Measurements from ENCODE around the gene JSRP1. TPM values are rescaled to one million over a fixed set of nuclear protein-coding genes. Genes with fewer than 3 reads are reported as not detected.
A peak's percentile ranks its signal among the peaks of the same experiment; 100 is the strongest.

Gene JSRP1
- total and polyA plus RNA-seq, 8 donors = 0.20 to 1.1 (median 0.53) TPM; not detected in 1

DNA sequence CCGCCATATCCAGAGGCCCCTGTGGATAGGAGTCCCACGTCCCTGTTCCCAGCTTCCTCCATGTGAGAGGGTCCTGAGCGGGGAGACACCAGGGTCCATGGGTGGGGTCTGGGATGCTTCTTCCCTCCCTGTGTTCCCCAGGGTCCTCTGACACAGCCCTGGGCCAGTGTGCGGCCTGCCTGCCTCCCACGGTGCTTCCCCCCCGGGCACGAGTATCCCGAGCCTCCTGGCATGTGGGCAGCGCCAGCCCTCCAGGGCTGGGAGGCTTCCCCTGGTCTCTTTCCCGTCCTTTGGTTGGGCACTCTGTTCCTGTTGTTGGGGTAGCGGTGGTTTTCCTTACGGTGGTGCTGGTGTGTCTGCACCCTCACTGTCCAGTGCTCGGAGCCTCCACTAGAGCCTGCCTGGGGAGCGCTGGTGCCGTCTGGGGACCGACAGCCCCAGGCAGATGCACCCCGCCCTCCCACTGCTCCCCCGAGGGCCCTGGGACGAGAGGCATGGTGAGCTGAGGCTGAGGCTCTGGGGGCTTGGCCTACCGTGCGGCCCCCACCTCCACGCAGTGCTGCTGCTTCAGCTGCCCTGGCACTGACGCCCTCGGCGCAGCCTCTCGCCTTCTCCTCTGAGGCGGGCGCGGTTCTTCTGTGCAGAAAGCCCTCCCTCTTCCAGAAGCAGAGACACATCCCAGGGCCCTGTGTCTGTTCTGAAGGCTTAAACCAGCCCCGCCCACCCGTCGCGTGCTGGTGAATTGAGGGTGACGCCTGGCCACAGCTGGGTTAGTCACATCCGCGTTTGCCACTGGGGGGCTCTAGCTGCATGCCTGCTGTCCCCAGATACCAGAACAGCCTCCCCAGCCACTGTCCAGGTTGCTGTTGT is 48.0 kb downstream of the JSRP1 start:
- TF ChIP-seq, protein P1, sequence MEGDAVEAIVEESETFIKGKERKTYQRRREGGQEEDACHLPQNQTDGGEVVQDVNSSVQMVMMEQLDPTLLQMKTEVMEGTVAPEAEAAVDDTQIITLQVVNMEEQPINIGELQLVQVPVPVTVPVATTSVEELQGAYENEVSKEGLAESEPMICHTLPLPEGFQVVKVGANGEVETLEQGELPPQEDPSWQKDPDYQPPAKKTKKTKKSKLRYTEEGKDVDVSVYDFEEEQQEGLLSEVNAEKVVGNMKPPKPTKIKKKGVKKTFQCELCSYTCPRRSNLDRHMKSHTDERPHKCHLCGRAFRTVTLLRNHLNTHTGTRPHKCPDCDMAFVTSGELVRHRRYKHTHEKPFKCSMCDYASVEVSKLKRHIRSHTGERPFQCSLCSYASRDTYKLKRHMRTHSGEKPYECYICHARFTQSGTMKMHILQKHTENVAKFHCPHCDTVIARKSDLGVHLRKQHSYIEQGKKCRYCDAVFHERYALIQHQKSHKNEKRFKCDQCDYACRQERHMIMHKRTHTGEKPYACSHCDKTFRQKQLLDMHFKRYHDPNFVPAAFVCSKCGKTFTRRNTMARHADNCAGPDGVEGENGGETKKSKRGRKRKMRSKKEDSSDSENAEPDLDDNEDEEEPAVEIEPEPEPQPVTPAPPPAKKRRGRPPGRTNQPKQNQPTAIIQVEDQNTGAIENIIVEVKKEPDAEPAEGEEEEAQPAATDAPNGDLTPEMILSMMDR (IDR thresholded peaks at IDR 0.05) = no peak
- ATAC-seq (no peak), DNase-seq (peak in 1 of 4 donors; percentile 26)
- Histone ChIP-seq H3K9me3 (no peaks in the 10 kb centered on the region), H3K4me1 (peaks cover 0 to 17% of the 10 kb centered on the region in 2 donors), H3K27me3 (no peaks in the 10 kb centered on the region), H3K36me3 (peaks cover 0 to 92% of the 10 kb centered on the region in 2 donors), H3K4me3 (no peak overlapping the region), H3K27ac (peak overlapping the region in 1 of 2 donors; percentile 41)
- intact Hi-C loops (cut with DNase I) = no loop called here

DNA sequence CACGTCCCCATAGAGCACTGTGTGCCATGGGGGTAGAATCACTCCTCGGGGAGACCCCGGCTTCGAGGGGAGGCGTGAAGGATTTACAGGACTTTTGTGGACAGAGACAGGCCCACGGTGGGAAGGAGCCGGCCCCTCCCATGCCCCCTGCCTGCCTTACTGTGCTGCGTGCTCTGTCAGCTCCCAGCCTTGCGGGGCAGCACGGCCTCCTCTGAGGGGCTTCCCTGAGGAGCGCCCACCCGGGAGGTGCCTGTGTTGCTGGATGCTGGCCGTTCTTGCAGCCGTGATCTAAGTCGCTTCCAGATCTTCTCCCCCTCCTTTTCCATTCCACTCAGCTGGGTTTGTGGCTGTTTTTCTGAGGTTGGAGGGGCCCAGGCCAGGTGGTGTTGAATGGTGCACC is 49.2 kb downstream of the JSRP1 start:
- ATAC-seq = no peak
- TF ChIP-seq, protein P1 (IDR thresholded peaks at IDR 0.05) = no peak
- no peak overlapping the region for H3K4me3 ChIP-seq
- H3K27me3 ChIP-seq = no peaks in the 10 kb centered on the region
- peaks cover 0 to 92% of the 10 kb centered on the region in 2 donors for H3K36me3 ChIP-seq
- no peak overlapping the region for H3K27ac ChIP-seq
- no peak for DNase-seq
- no peaks in the 10 kb centered on the region for H3K9me3 ChIP-seq
- peaks cover 0 to 17% of the 10 kb centered on the region in 2 donors for H3K4me1 ChIP-seq
- intact Hi-C loops (cut with DNase I) = no loop called here

DNA sequence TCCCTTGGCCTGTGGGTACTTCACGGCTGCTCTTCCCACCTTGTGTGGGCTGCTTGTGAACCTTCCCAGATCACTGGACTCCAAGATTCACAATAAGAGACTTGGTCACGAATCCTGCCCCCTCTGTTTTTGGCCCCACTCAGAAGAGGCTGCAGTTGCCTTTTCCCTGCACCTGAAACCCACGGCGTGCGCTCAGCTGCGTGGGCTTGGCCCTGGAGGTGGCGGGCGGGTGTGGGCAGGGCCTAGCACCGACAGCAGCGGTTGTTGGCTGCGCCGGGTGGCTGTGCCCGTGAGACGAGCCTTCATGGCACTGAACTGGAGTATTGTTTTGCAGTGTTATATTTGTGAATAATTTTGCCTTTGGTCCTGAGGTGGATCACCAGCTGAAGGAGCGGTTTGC is 53.9 kb downstream of the JSRP1 start:
- DNase-seq = no peak
- peaks cover 0 to 81% of the 10 kb centered on the region in 2 donors for H3K36me3 ChIP-seq
- intact Hi-C loops (cut with DNase I) = no loop called here

More for the DNA sequence above, 53.9 kb downstream of the JSRP1 start:
- no peak for ATAC-seq
- Histone ChIP-seq H3K27me3 (no peaks in the 10 kb centered on the region), H3K4me1 (no peaks in the 10 kb centered on the region), H3K9me3 (no peaks in the 10 kb centered on the region), H3K4me3 (no peak overlapping the region), H3K27ac (no peak overlapping the region)
- TF ChIP-seq, protein P1 (IDR thresholded peaks at IDR 0.05) = no peak

Small RNA genes lying within 50 kb of the gene (microRNA-seq; reads per million reads assigned to microRNA genes)
- 2.8 to 5.1 reads per million in 2 donors for gene MIR1227
- gene MIR4321 = 0 to 0.14 reads per million in 2 donors

Other genes starting within 250 kb of the JSRP1 start
- 10 to 100 TPM; 63.1 to 63.6 TPM for gene BTBD2, start 240.7 kb downstream of the JSRP1 start, total RNA-seq
- 100 to 1,000 TPM in 4 of 6 donors, 10 to 100 TPM in 2; 84.0 to 112 (median 103) TPM for gene BTBD2, start 240.7 kb downstream of the JSRP1 start, polyA plus RNA-seq (ENCODE audit: insufficient read length in 6 of 6)
- 100 to 1,000 TPM; 238 to 291 TPM for gene MKNK2, start 205.2 kb downstream of the JSRP1 start, total RNA-seq
- 100 to 1,000 TPM in 1 of 6 donors, 10 to 100 TPM in 5; 59.3 to 124 (median 77.1) TPM for gene MKNK2, start 205.2 kb downstream of the JSRP1 start, polyA plus RNA-seq (ENCODE audit: insufficient read length in 6 of 6)
- gene MOB3A, start 160.1 kb downstream of the JSRP1 start, total RNA-seq = 100 to 1,000 TPM in 1 of 2 donors, 10 to 100 TPM in 1; 59.1 to 105 TPM
- 10 to 100 TPM; 20.6 to 31.5 (median 24.9) TPM for gene MOB3A, start 160.1 kb downstream of the JSRP1 start, polyA plus RNA-seq (ENCODE audit: insufficient read length in 6 of 6)
- 1 to 10 TPM; 2.6 to 5.2 TPM for gene IZUMO4, start 159.5 kb downstream of the JSRP1 start, total RNA-seq
- gene IZUMO4, start 159.5 kb downstream of the JSRP1 start, polyA plus RNA-seq (ENCODE audit: insufficient read length in 6 of 6) = 1 to 10 TPM; 4.4 to 8.5 (median 6.7) TPM
- gene AP3D1, start 104.9 kb downstream of the JSRP1 start, total RNA-seq = 100 to 1,000 TPM; 109 to 128 TPM
- 10 to 100 TPM; 68.8 to 90.0 (median 79.2) TPM for gene AP3D1, start 104.9 kb downstream of the JSRP1 start, polyA plus RNA-seq (ENCODE audit: insufficient read length in 6 of 6)
- gene DOT1L, start 92.5 kb downstream of the JSRP1 start, total RNA-seq = 10 to 100 TPM; 28.9 to 43.0 TPM
- 10 to 100 TPM; 15.0 to 24.6 (median 20.3) TPM for gene DOT1L, start 92.5 kb downstream of the JSRP1 start, polyA plus RNA-seq (ENCODE audit: insufficient read length in 6 of 6)
- gene PLEKHJ1, start 20.1 kb downstream of the JSRP1 start, total RNA-seq = 10 to 100 TPM; 61.1 to 74.4 TPM
- gene PLEKHJ1, start 20.1 kb downstream of the JSRP1 start, polyA plus RNA-seq (ENCODE audit: insufficient read length in 6 of 6) = 10 to 100 TPM; 44.0 to 58.6 (median 55.1) TPM
- 10 to 100 TPM; 50.1 to 57.8 TPM for gene SF3A2, start 19.6 kb downstream of the JSRP1 start, total RNA-seq
- 10 to 100 TPM; 63.3 to 81.5 (median 75.2) TPM for gene SF3A2, start 19.6 kb downstream of the JSRP1 start, polyA plus RNA-seq (ENCODE audit: insufficient read length in 6 of 6)
- gene AMH, start 7.1 kb downstream of the JSRP1 start, total RNA-seq = 1 to 10 TPM; 1.1 TPM
- 1 to 10 TPM in 5 of 6 donors, under 1 TPM in 1; 0.13 to 3.7 (median 2.0) TPM for gene AMH, start 7.1 kb downstream of the JSRP1 start, polyA plus RNA-seq (ENCODE audit: insufficient read length in 6 of 6)
- 1 to 10 TPM; 1.0 to 8.5 TPM for gene PEAK3, start 25.8 kb upstream of the JSRP1 start, total RNA-seq
- gene PEAK3, start 25.8 kb upstream of the JSRP1 start, polyA plus RNA-seq (ENCODE audit: insufficient read length in 6 of 6) = under 1 TPM; 0.07 to 0.25 (median 0.11) TPM
- under 1 TPM in 1 of 2 donors, not detected in 1; 0.16 TPM for gene LINGO3, start 51.7 kb upstream of the JSRP1 start, total RNA-seq
- gene LINGO3, start 51.7 kb upstream of the JSRP1 start, polyA plus RNA-seq (ENCODE audit: insufficient read length in 6 of 6) = under 1 TPM in 2 of 6 donors, not detected in 4; 0.10 to 0.17 TPM
- 10 to 100 TPM; 59.3 to 70.1 TPM for gene LSM7, start 72.2 kb upstream of the JSRP1 start, total RNA-seq
- 100 to 1,000 TPM in 3 of 6 donors, 10 to 100 TPM in 3; 85.2 to 104 (median 98.5) TPM for gene LSM7, start 72.2 kb upstream of the JSRP1 start, polyA plus RNA-seq (ENCODE audit: insufficient read length in 6 of 6)
- gene SPPL2B, start 72.3 kb upstream of the JSRP1 start, total RNA-seq = 10 to 100 TPM; 47.5 to 60.7 TPM
- 100 to 1,000 TPM in 1 of 6 donors, 10 to 100 TPM in 5; 54.6 to 106 (median 80.9) TPM for gene SPPL2B, start 72.3 kb upstream of the JSRP1 start, polyA plus RNA-seq (ENCODE audit: insufficient read length in 6 of 6)
- gene TMPRSS9, start 103.8 kb upstream of the JSRP1 start, total RNA-seq = not detected
- gene TMPRSS9, start 103.8 kb upstream of the JSRP1 start, polyA plus RNA-seq (ENCODE audit: insufficient read length in 6 of 6) = 1 to 10 TPM in 1 of 6 donors, under 1 TPM in 5; 0.45 to 1.1 (median 0.49) TPM
- 10 to 100 TPM; 69.1 to 98.0 TPM for gene TIMM13, start 171.2 kb upstream of the JSRP1 start, total RNA-seq
- 10 to 100 TPM; 47.6 to 85.2 (median 67.4) TPM for gene TIMM13, start 171.2 kb upstream of the JSRP1 start, polyA plus RNA-seq (ENCODE audit: insufficient read length in 6 of 6)
- gene LMNB2, start 200.5 kb upstream of the JSRP1 start, total RNA-seq = 10 to 100 TPM; 35.1 to 40.5 TPM
- 10 to 100 TPM; 57.0 to 95.8 (median 67.0) TPM for gene LMNB2, start 200.5 kb upstream of the JSRP1 start, polyA plus RNA-seq (ENCODE audit: insufficient read length in 6 of 6)
- gene GADD45B, start 219.7 kb upstream of the JSRP1 start, total RNA-seq = 10 to 100 TPM; 54.0 to 73.5 TPM
- gene GADD45B, start 219.7 kb upstream of the JSRP1 start, polyA plus RNA-seq (ENCODE audit: insufficient read length in 6 of 6) = 10 to 100 TPM in 5 of 6 donors, 1 to 10 TPM in 1; 7.5 to 31.5 (median 12.0) TPM